Amygdala (tissue), 56 donors: ENCODE data around the gene LATS1.
"Not testable (repeated sequence)": the region's sequence is repeated elsewhere in the genome, so short reads cannot be mapped to it uniquely, and the experiment has no call there.

ENCODE experiments used
- DNase-seq, 56 donors: peaks; one replicate each; lab custom pipeline; 2025; lab: John Stamatoyannopoulos, UW

Gene LATS1

GRCh38 chr6:149680503-149680902 lies 37.4 kb downstream of the LATS1 start:
- DNase-seq = no peak

- not testable (repeated sequence) for DNase-seq
These were observed 45.6 kb downstream of the LATS1 start for GRCh38 chr6:149672265-149672664.

DNA sequence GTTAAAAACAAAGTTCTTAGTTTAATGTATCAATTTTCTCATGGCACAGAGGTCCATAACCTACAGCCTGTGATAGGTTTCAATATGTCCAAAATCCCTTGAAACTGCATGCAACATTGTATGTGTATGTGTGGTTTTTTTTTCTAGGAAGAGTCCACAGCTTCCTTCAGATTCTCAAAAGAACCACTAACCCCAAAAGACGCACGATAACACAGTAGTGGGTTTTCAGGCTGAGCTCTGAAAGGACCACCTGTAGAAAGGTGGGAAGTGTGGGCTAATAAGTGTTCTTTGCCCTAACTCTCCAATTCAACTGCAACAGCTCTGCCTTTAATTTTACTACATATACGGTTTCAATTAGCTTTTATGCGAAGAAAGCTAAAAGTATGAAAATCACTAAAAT lies 57.9 kb downstream of the LATS1 start:
- no peak for DNase-seq

- DNase-seq = no peak
These were observed 60.5 kb downstream of the LATS1 start for GRCh38 chr6:149657441-149657840.

- DNase-seq = no peak
These were observed 66.8 kb downstream of the LATS1 start for GRCh38 chr6:149651056-149651455.

DNA sequence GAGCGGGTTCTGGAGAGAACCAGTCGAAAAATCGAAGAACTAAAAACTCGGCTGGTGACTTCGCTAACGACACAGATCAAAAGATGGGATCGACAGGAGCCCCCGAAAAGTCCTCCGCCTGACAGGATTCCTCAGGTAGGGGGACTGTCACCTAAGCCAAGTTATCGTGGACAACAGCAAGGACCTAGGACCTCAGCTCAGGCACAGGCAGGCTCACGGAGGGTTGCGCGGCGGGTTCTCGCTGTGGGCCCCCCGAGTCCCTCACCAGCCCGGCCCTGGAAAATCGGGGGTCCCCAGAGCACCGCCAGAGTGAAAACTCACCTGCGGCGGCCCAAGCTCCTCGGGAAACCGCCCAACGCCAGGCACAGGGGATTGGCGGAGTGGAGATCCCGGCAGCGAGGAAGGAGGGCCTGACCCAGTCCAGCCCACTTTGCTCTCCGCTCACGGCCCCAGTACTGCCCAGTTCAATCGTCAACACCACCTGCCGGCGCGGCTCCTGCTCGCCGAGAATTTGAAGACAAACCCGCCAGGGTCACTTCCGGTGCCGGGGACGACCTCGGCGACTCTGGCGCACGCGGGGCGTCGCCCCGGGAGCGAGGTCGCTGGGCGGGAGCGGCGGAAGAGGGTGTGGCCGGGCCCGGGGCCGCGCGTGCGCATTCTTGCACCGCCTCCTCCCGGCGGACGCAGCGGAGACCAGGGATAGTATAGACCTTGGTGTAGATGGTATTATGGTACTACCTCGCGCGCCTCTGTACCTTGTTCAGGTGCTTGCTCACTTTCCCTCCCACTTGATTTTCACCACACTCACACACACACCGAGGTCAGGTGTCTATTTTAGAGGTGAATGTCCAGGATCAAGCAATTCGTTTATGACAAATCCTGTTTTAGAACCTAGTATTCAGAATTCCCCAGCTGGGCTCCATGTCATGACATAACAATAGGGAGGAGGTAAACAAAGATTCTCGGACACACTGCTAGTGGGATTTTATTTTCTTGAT lies 69.5 kb downstream of the LATS1 start, which contains the start of gene KATNA1:
TSS of gene KATNA1 (minus strand) at position 567 of the 998 bp plus-strand sequence. CDS start 10,167 bp downstream, outside the sequence.
- DNase-seq = peak in 55 of 56 donors; percentile 23 to 88 (median 73)

GRCh38 chr6:149646599-149646998 lies 71.3 kb downstream of the LATS1 start:
- DNase-seq = no peak

DNA sequence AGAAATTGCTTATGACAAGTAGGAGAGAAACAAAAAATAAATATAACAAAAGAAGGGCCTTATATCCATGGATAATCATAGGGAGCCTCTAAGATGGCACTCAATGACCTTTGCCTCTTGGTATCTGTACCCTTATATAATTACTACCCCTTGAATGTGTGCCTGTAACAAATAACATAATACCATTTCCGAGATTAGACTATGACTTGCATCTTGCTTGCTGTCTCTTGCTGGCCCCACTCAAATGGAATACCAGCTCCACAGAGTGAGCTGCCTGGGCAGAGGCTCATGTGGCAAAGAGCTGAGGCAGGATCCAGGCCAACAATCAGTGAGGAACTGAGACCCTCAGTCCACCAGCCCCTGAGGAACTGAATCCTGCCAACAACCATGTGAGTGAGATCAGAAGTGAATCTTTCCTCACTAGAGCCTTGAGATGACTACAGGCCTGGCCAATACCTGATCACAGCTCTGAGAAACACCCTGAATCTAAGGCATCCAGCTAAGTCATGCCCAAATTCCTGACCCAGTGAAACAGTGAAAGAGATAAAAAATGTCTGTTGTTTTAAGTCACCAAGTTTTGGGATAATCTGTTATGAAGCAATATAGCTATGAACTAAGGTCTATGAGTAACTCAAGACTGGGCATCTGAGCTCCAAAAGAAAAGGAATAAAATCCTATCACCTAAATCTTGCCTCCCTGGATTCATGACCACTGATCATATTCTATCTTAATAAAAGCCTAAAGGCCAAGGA lies 74.9 kb downstream of the LATS1 start:
- DNase-seq = no peak

- no peak for DNase-seq
These were observed 81.8 kb downstream of the LATS1 start for GRCh38 chr6:149636124-149636523.

GRCh38 chr6:149634315-149634714 lies 83.6 kb downstream of the LATS1 start:
- DNase-seq = no peak

DNA sequence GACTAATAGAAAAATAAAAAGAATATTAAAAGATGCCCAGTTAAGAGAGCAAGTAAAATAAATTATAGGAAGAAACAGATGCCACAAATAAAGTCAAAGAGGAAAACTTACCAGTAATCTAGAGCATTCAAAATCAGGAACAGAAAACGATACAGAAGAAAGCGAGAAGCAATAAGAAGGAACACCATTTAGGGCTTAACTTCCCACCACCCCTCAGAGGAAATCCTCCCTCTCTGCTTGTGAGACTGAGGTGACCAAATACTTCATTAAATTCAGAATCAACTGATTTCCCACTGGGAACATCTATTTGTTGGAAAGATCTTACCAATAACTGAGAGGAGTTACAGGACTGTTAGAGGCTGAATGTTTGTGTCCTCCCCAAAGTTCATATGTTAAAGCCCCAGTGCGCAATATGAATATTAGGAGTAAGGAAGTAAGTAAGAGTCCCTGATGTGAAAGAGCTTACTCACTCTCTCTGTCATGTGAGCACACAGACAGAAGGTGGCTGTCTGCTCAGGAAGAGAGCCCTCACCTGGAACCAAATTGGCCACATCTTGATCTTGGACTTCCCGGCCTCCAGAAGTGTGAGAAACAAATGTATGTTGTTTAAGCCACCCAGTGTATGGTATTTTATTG lies 88.9 kb downstream of the LATS1 start:
- DNase-seq = no peak

DNA sequence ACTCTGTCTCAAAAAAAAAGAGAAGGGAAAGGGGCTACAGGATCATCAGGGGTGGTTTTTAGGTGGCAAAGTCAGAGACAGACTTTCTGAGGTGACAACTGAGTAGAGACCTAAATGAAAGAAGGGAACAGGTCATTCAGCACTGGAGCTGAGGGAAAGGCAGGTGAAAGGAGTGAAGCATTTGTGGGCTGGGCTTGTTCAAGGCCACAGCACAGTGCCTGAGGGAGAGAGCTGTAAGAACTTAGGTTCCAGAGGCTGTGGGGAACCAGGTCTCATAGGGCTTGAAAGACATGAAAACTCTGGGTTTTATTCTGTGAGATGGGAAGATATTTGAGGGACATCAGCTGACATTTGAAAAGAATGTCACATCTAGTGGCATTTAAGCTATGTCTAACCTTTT lies 90.2 kb downstream of the LATS1 start:
- DNase-seq = no peak

DNA sequence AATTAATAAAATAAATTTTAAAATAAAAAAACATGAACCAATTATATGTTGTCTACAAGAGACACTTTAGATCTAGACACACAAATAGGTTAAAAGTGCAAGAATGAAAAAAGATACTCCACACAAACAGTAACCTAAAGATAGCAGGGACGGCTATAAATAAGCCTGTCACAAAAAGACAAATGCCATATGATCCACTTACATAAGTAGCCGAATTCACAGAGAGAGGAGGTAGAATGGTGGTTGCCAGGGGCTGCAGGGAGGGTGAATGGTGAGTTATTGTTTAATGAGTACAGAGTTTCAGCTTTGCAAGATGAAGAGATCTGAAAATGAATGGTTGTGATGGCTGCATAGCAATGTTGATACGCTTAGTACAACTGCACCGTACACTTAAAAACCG lies 102.1 kb downstream of the LATS1 start:
- no peak for DNase-seq

DNA sequence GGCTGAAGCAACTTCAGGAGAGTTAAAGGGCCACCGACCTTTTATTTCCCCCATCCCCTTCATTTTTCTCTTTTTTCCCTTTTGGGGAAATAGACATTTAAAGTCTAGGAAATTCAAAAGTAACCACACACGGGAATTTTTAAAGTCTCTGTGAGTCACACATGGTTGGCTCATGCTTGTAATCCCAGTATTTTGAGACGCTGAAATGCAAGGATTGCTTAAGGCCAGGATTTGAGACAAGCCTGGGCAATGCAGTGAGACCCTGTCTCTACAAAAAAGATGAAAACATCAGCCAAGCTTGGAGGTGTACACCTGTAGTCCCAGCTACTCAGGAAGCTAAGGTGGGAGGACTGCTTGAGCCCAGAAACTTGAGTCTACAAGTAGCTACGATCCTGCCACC lies 103.6 kb downstream of the LATS1 start:
- no peak for DNase-seq

DNA sequence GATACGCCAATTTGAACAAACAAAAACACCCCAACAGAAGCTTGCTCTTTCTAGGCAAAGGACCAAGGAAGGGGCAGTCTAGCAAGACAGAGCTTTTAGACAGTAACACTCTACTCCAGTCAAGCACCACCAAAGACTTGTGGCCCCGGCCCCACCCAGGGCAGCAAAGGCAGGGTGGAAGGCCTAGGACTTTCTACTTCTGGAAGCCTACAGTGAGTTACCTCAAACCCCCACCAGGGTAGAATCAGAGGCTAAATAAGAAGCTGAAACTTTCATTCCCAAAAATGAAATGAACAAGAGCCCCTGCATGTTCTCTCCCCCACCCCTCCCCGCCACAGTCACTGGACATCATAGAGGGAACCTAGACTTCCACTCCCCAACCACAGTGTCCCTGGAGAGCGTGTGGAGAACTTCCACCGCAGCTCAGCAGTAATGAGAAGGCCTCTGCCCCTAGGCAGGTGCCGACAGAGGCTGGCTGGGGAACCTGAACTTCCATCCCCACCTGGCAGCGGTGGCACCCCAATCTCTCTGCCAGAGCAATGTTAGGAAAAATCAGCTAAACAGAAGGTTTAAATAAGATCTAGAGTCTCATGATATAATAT lies 109.4 kb downstream of the LATS1 start:
- DNase-seq = no peak
